SK-N-SH treated with all-trans-retinoic acid at 6 μM for 48 hours (cell line): Measurements from ENCODE around the gene CMTM2.

Experiments used
- ATAC-seq: fragments of 200-7000 bp; cut with Tn5 transposase; 3 replicates; pipeline ENCODE4 v1.9.1; 2020; ENCODE audit warnings: mild to moderate bottlenecking, moderate library complexity
- ARNTL ChIP-seq: fragments of 450-650 bp; formaldehyde crosslinking; IDR thresholded peaks from 2 replicates; pipeline ENCODE4 v1.5.0; 2020; ENCODE audit warnings: low read depth, mild to moderate bottlenecking, moderate library complexity, borderline replicate concordance
- BACH2 ChIP-seq: fragments of 250-450 bp; sonication (Bioruptor Pico); IDR thresholded peaks from 2 replicates; pipeline ENCODE4 v1.9.0; 2021; ENCODE audit warnings: mild to moderate bottlenecking, borderline replicate concordance
- CREB5 ChIP-seq: fragments of 250-450 bp; sonication (Bioruptor Pico); IDR thresholded peaks from 2 replicates; pipeline ENCODE4 v1.5.1; 2020; ENCODE audit warnings: low read depth, mild to moderate bottlenecking, moderate library complexity
- CSDC2 ChIP-seq: fragments of 250-450 bp; sonication (Bioruptor Pico); IDR thresholded peaks from 2 replicates; pipeline ENCODE4 v1.5.0; 2020; ENCODE audit warnings: mild to moderate bottlenecking, moderate library complexity
- CSRNP3 ChIP-seq: fragments of 250-450 bp; sonication (Bioruptor Pico); IDR thresholded peaks from 2 replicates; pipeline ENCODE4 v1.5.1; 2021; ENCODE audit warnings: mild to moderate bottlenecking, moderate library complexity
- ESRRG ChIP-seq: fragments of 250-450 bp; sonication (Bioruptor Pico); IDR thresholded peaks from 2 replicates; pipeline ENCODE4 v1.6.1; 2021; ENCODE audit warnings: mild to moderate bottlenecking
- GLIS3 ChIP-seq: fragments of 250-450 bp; sonication (Bioruptor Pico); IDR thresholded peaks from 2 replicates; pipeline ENCODE4 v1.5.0; 2020; ENCODE audit warnings: mild to moderate bottlenecking, moderate library complexity
- ISL1 ChIP-seq: fragments of 250-450 bp; sonication (Bioruptor Pico); IDR thresholded peaks from 2 replicates; pipeline ENCODE4 v2.1.2; 2022; ENCODE audit warnings: mild to moderate bottlenecking, moderate library complexity
- OSR1 ChIP-seq: fragments of 250-450 bp; sonication (Bioruptor Pico); IDR thresholded peaks from 2 replicates; pipeline ENCODE4 v1.8.0; 2022; ENCODE audit warnings: moderate library complexity, mild to moderate bottlenecking, inconsistent platforms
- PATZ1 ChIP-seq: fragments of 250-450 bp; sonication (Bioruptor Pico); IDR thresholded peaks from 2 replicates; pipeline ENCODE4 v1.8.0; 2020; ENCODE audit warnings: mild to moderate bottlenecking, moderate library complexity, borderline replicate concordance
- POU6F1 ChIP-seq: fragments of 250-450 bp; sonication (Bioruptor Pico); IDR thresholded peaks from 2 replicates; pipeline ENCODE4 v1.8.0; 2021; ENCODE audit warnings: low read depth, mild to moderate bottlenecking, moderate library complexity, borderline replicate concordance
- PPARA ChIP-seq: fragments of 250-450 bp; sonication (Bioruptor Pico); IDR thresholded peaks from 2 replicates; pipeline ENCODE4 v1.5.0; 2020; ENCODE audit warnings: mild to moderate bottlenecking, borderline replicate concordance
- RARB ChIP-seq: fragments of 250-450 bp; sonication (Bioruptor Pico); IDR thresholded peaks from 2 replicates; pipeline ENCODE4 v1.8.0; 2021; ENCODE audit warnings: mild to moderate bottlenecking, moderate library complexity
- SNAI2 ChIP-seq: fragments of 250-450 bp; sonication (Bioruptor Pico); IDR thresholded peaks from 2 replicates; pipeline ENCODE4 v1.5.0; 2020; ENCODE audit warnings: mild to moderate bottlenecking, moderate library complexity
- TCF4 ChIP-seq: fragments of 250-450 bp; sonication (Bioruptor Pico); IDR thresholded peaks from 2 replicates; pipeline ENCODE4 v1.8.0; 2021; ENCODE audit warnings: mild to moderate bottlenecking, moderate library complexity, borderline replicate concordance
- TOX ChIP-seq: fragments of 250-450 bp; sonication (Bioruptor Pico); IDR thresholded peaks from 2 replicates; pipeline ENCODE4 v1.8.0; 2021; ENCODE audit warnings: mild to moderate bottlenecking, moderate library complexity, borderline replicate concordance
- TSHZ2 ChIP-seq: fragments of 250-450 bp; sonication (Bioruptor Pico); IDR thresholded peaks from 2 replicates; pipeline ENCODE4 v1.5.0; 2020; ENCODE audit warnings: mild to moderate bottlenecking, moderate library complexity
- ZC3H10 ChIP-seq: fragments of 250-450 bp; sonication (Bioruptor Pico); IDR thresholded peaks from 2 replicates; pipeline ENCODE4 v1.5.1; 2021; ENCODE audit warnings: mild to moderate bottlenecking, moderate library complexity
- ZFP3 ChIP-seq: fragments of 250-450 bp; sonication (Bioruptor Pico); IDR thresholded peaks from 2 replicates; pipeline ENCODE4 v1.5.0; 2020; ENCODE audit warnings: mild to moderate bottlenecking, moderate library complexity
- ZNF565 ChIP-seq: fragments of 450-650 bp; formaldehyde crosslinking; conservative IDR thresholded peaks from 2 replicates; pipeline ENCODE4 v1.5.0; 2020; ENCODE audit warnings: low read depth, mild to moderate bottlenecking, moderate library complexity
- ZNF70 ChIP-seq: fragments of 450-650 bp; formaldehyde crosslinking; IDR thresholded peaks from 2 replicates; pipeline ENCODE4 v1.5.0; 2020; ENCODE audit warnings: mild to moderate bottlenecking, moderate library complexity
- ZNF8 ChIP-seq: fragments of 450-650 bp; formaldehyde crosslinking; IDR thresholded peaks from 2 replicates; pipeline ENCODE4 v1.5.0; 2020; ENCODE audit warnings: mild to moderate bottlenecking, moderate library complexity

Gene CMTM2

GRCh38 chr16:66544016-66544757 is 35.1 kb upstream of the CMTM2 start (continued):
- no peak for TF ChIP-seq PATZ1 (CRISPR knock-in tag)
- no peak for TF ChIP-seq BACH2 (CRISPR knock-in tag)
- TF ChIP-seq GLIS3: no peak
- no peak for TF ChIP-seq POU6F1 (CRISPR knock-in tag)
- no peak for TF ChIP-seq TCF4 (CRISPR knock-in tag)
- no peak for TF ChIP-seq ISL1 (CRISPR knock-in tag)

GRCh38 chr16:66547101-66547989 is 31.9 kb upstream of the CMTM2 start:
- ATAC-seq: no peak
- TF ChIP-seq RARB (CRISPR knock-in tag) (no peak), ZNF70 (no peak), GLIS3 (no peak), BACH2 (CRISPR knock-in tag) (no peak), ISL1 (CRISPR knock-in tag) (no peak), TSHZ2 (CRISPR knock-in tag) (no peak), PPARA (CRISPR knock-in tag) (no peak), ZFP3 (CRISPR knock-in tag) (no peak), ESRRG (no peak), POU6F1 (CRISPR knock-in tag) (no peak), ZC3H10 (CRISPR knock-in tag) (no peak), TOX (no peak), ZNF8 (CRISPR knock-in tag) (no peak), CSRNP3 (CRISPR knock-in tag) (no peak), TCF4 (CRISPR knock-in tag) (no peak), OSR1 (CRISPR knock-in tag) (no peak)

- no peak for TF ChIP-seq ARNTL (CRISPR knock-in tag)
- TF ChIP-seq CSDC2 (CRISPR knock-in tag): no peak
- TF ChIP-seq CREB5 (CRISPR knock-in tag): no peak
- no peak for TF ChIP-seq ZNF565 (CRISPR knock-in tag)
- no peak for TF ChIP-seq SNAI2 (CRISPR knock-in tag)
- TF ChIP-seq RARB (CRISPR knock-in tag): no peak
- TF ChIP-seq TCF4 (CRISPR knock-in tag): no peak
- no peak for ATAC-seq
Measured at GRCh38 chr16:66548068-66548467, 31.2 kb upstream of the CMTM2 start.
